K562 (cell line): Measurements from ENCODE around the gene RPL27. TPM values are rescaled to one million over a fixed set of nuclear protein-coding genes. Genes with fewer than 3 reads are reported as not detected.

Source experiments
- BRD4 ChIP-seq: fragments of 200-600 bp; sonication (generic); IDR thresholded peaks from 2 replicates; pipeline ENCODE4 v1.6.1; 2017; ENCODE audit warnings: inconsistent platforms
- CCNT2 ChIP-seq: IDR thresholded peaks from 2 replicates; pipeline ENCODE4 v1.6.1; 2011; ENCODE audit warnings: borderline replicate concordance, low read depth, mild to moderate bottlenecking, moderate library complexity, mixed read lengths, low read length; ENCODE audit not compliant: insufficient read length; ENCODE audit errors: extremely low read depth
- CTBP1 ChIP-seq: fragments of 450-650 bp; IDR thresholded peaks from 2 replicates; pipeline ENCODE4 v1.6.1; 2016; ENCODE audit warnings: borderline replicate concordance
- CXXC5 ChIP-seq: fragments of 250-450 bp; sonication (Bioruptor Pico); IDR thresholded peaks from 2 replicates; pipeline ENCODE4 v1.8.0; 2022; ENCODE audit warnings: inconsistent platforms, mild to moderate bottlenecking, moderate library complexity
- GABPA ChIP-seq: fragments of 200-800 bp; sonication (Bioruptor generic); conservative IDR thresholded peaks from 2 replicates; pipeline ENCODE4 v1.6.1; 2016; ENCODE audit warnings: low read depth, missing genetic modification characterization, missing compliant biosample characterization
- MCM2 ChIP-seq: fragments of 450-650 bp; IDR thresholded peaks from 2 replicates; pipeline ENCODE4 v1.6.1; 2017; ENCODE audit warnings: low read depth, mild to moderate bottlenecking
- MXI1 ChIP-seq: IDR thresholded peaks from 2 replicates; pipeline ENCODE4 v1.6.1; 2011; ENCODE audit warnings: low read depth, mild to moderate bottlenecking, improper control_type of control experiment, low read length
- PTTG1 ChIP-seq: fragments of 450-650 bp; IDR thresholded peaks from 2 replicates; pipeline ENCODE4 v1.6.1; 2016; ENCODE audit warnings: low read depth, mild to moderate bottlenecking, missing genetic modification characterization, missing compliant biosample characterization
- ZNF263 ChIP-seq: sonication (generic); formaldehyde crosslinking; IDR thresholded peaks from 2 replicates; pipeline ENCODE4 v1.8.0; 2022; ENCODE audit warnings: mild to moderate bottlenecking, missing genetic modification reagents, borderline replicate concordance
- polyA plus RNA-seq, 8 experiments: library from polyadenylated mRNA; depleted of rRNA in 4 of 8; stranded (reverse) in 5 of 8; unstranded in 3 of 8; fragments of >200 nt; fragmentation: Nextera tagmentation in 2 of 8; fragmentation: Illumina TruSeq in 1 of 8; extraction: Ambion mirVana in 2 of 8; extraction: Trizol in 1 of 8; gene quantifications; 2 replicates each; pipeline versions ENCODE4 v1.2.1 to v1.2.3, GENCODE V29; 2011 to 2014; ENCODE audit warnings: inconsistent platforms in 1 of 8, missing spikeins in 1 of 8
- total RNA-seq, 7 experiments: library from RNA; depleted of rRNA in 6 of 7; stranded (reverse); fragments of >200 nt in 6 of 7; fragmentation: Illumina TruSeq in 2 of 7; extraction: Trizol in 2 of 7; gene quantifications; 2 replicates each; pipeline versions ENCODE4 v1.2.1 to v1.2.3, GENCODE V29; 2011 to 2021; ENCODE audit warnings: low replicate concordance in 1 of 7
- TF ChIP-seq, protein P1 (sequence below): fragments of 250-450 bp; sonication (Bioruptor Pico); IDR thresholded peaks from 2 replicates; pipeline ENCODE4 v1.4.0; 2020; ENCODE audit warnings: mild to moderate bottlenecking, moderate library complexity
- TF ChIP-seq, protein P2 (sequence below), 3 experiments: IDR thresholded peaks in 2 of 3; conservative IDR thresholded peaks in 1 of 3; 2 replicates each; pipeline ENCODE4 v1.5.1; 2011 to 2012; ENCODE audit warnings: low read length in 3 of 3, mild to moderate bottlenecking in 3 of 3, control low read depth in 2 of 3, improper control_type of control experiment in 1 of 3, inconsistent platforms in 1 of 3, low read depth in 1 of 3, mixed read lengths in 1 of 3, moderate library complexity in 1 of 3; ENCODE audit not compliant: insufficient read depth in 2 of 3
- TF ChIP-seq, protein P3 (sequence below): sonication (generic); formaldehyde crosslinking; IDR thresholded peaks from 2 replicates; pipeline ENCODE4 v1.8.0; 2022; ENCODE audit warnings: missing genetic modification reagents, mild to moderate bottlenecking, moderate library complexity, borderline replicate concordance
- TF ChIP-seq, protein P4 (sequence below): fragments of 250-450 bp; sonication (Bioruptor Pico); IDR thresholded peaks from 2 replicates; pipeline ENCODE4 v1.4.0; 2020

Gene RPL27
- total and polyA plus RNA-seq, 9 of the 15 experiments (the other 6 are each of a cell fraction or from before 2014, with no cell fraction given): 1,539 to 6,155 (median 3,710) TPM

DNA sequence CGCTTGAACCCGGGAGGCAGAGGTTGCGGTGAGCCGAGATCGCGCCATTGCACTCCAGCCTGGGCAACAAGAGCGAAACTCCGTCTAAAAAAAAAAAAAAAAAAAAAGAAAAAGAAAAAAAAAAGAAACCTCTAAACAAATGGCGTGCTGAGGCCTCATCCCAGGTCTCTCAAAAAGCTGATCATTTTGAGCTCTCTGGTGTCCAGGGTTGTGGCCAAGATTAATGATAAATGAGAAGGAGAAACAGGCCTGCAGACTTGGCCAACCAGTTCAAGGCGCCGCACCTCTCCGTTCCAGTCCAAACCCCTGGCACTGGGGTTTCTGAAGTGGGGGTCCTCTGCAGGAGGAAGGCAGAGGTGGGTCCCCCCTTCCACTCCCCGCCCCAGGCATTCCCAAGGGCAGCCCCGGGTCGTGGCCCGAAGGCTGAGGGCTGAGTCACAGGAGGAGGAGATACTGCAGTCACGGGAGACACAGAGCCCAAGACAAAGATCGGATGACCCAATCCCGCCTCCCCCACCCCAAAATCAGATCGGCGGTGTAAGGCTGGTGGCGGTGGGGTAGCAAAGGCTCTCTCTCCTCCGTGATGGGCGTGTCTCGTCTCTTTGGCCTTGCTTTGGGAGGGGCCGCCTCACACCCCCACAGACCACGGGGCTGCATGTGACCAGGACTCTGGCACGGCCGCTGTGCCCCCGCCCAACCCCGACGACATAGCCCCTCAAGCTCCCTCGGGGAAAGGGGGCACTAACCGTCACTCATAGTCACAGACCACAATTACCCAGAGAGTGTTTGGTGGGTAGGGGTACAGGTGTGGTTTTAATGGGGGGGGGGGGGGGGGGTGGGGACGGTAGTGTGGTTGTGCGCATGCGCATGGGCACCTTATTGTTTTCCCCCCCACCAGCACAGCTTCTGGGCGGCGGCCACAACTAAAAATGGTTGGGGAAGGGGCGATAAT, 22.8 kb downstream of the RPL27 start (continued):
- TF ChIP-seq, protein P1, sequence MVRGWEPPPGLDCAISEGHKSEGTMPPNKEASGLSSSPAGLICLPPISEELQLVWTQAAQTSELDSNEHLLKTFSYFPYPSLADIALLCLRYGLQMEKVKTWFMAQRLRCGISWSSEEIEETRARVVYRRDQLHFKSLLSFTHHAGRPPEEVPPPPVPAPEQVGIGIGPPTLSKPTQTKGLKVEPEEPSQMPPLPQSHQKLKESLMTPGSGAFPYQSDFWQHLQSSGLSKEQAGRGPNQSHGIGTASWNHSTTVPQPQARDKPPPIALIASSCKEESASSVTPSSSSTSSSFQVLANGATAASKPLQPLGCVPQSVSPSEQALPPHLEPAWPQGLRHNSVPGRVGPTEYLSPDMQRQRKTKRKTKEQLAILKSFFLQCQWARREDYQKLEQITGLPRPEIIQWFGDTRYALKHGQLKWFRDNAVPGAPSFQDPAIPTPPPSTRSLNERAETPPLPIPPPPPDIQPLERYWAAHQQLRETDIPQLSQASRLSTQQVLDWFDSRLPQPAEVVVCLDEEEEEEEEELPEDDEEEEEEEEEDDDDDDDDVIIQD (CRISPR knock-in tag): no peak
- TF ChIP-seq ZNF263 (no peak), MCM2 (no peak), MXI1 (0 out of 2 replicates have a peak, but pooled peaks have one; percentile 53), CXXC5 (peak; percentile 78), GABPA (tag) (no peak), BRD4 (0 out of 2 replicates have a peak, but pooled peaks have one; percentile 27), CCNT2 (peak; percentile 90), CTBP1 (peak; percentile 84), PTTG1 (tag) (no peak)
- TF ChIP-seq, protein P2, sequence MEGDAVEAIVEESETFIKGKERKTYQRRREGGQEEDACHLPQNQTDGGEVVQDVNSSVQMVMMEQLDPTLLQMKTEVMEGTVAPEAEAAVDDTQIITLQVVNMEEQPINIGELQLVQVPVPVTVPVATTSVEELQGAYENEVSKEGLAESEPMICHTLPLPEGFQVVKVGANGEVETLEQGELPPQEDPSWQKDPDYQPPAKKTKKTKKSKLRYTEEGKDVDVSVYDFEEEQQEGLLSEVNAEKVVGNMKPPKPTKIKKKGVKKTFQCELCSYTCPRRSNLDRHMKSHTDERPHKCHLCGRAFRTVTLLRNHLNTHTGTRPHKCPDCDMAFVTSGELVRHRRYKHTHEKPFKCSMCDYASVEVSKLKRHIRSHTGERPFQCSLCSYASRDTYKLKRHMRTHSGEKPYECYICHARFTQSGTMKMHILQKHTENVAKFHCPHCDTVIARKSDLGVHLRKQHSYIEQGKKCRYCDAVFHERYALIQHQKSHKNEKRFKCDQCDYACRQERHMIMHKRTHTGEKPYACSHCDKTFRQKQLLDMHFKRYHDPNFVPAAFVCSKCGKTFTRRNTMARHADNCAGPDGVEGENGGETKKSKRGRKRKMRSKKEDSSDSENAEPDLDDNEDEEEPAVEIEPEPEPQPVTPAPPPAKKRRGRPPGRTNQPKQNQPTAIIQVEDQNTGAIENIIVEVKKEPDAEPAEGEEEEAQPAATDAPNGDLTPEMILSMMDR (IDR thresholded peaks at IDR 0.05 in 2 of 3, conservative IDR thresholded peaks at IDR 0.05 in 1 of 3; ENCODE audit: insufficient read depth in 2 of 3, low read depth in 1 of 3, low read length in 3 of 3): no peak
- TF ChIP-seq, protein P3, sequence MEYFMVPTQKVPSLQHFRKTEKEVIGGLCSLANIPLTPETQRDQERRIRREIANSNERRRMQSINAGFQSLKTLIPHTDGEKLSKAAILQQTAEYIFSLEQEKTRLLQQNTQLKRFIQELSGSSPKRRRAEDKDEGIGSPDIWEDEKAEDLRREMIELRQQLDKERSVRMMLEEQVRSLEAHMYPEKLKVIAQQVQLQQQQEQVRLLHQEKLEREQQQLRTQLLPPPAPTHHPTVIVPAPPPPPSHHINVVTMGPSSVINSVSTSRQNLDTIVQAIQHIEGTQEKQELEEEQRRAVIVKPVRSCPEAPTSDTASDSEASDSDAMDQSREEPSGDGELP (CRISPR knock-in tag): peak; percentile 49; the same call in 1 of the 2 replicates
- TF ChIP-seq, protein P4, sequence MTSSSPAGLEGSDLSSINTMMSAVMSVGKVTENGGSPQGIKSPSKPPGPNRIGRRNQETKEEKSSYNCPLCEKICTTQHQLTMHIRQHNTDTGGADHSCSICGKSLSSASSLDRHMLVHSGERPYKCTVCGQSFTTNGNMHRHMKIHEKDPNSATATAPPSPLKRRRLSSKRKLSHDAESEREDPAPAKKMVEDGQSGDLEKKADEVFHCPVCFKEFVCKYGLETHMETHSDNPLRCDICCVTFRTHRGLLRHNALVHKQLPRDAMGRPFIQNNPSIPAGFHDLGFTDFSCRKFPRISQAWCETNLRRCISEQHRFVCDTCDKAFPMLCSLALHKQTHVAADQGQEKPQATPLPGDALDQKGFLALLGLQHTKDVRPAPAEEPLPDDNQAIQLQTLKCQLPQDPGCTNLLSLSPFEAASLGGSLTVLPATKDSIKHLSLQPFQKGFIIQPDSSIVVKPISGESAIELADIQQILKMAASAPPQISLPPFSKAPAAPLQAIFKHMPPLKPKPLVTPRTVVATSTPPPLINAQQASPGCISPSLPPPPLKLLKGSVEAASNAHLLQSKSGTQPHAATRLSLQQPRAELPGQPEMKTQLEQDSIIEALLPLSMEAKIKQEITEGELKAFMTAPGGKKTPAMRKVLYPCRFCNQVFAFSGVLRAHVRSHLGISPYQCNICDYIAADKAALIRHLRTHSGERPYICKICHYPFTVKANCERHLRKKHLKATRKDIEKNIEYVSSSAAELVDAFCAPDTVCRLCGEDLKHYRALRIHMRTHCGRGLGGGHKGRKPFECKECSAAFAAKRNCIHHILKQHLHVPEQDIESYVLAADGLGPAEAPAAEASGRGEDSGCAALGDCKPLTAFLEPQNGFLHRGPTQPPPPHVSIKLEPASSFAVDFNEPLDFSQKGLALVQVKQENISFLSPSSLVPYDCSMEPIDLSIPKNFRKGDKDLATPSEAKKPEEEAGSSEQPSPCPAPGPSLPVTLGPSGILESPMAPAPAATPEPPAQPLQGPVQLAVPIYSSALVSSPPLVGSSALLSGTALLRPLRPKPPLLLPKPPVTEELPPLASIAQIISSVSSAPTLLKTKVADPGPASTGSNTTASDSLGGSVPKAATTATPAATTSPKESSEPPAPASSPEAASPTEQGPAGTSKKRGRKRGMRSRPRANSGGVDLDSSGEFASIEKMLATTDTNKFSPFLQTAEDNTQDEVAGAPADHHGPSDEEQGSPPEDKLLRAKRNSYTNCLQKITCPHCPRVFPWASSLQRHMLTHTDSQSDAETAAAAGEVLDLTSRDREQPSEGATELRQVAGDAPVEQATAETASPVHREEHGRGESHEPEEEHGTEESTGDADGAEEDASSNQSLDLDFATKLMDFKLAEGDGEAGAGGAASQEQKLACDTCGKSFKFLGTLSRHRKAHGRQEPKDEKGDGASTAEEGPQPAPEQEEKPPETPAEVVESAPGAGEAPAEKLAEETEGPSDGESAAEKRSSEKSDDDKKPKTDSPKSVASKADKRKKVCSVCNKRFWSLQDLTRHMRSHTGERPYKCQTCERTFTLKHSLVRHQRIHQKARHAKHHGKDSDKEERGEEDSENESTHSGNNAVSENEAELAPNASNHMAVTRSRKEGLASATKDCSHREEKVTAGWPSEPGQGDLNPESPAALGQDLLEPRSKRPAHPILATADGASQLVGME (CRISPR knock-in tag): peak; percentile 41; the same call in 1 of the 2 replicates
